ELR (cell line): Measurements from ENCODE around the gene MARK4.
A peak's percentile ranks its signal among the peaks of the same experiment; 100 is the strongest.
"Not testable (repeated sequence)": the region's sequence is repeated elsewhere in the genome, so short reads cannot be mapped to it uniquely, and the experiment has no call there.

ENCODE experiments used
- DNase-seq: peaks from one replicate; pipeline ENCODE4 v3.0.0-alpha.2; 2015; ENCODE audit warnings: low read depth

The MARK4 gene

GRCh38 chr19:45250832-45251451 lies at the start of gene MARK4:
MARK4 (plus strand) TSS chr19:45251271; CDS start chr19:45251589, 318 bp downstream.
- peak; percentile 57 for DNase-seq

GRCh38 chr19:45202637-45203036 lies 48.4 kb upstream of the MARK4 start:
- no peak for DNase-seq

GRCh38 chr19:45205810-45206209 lies 45.3 kb upstream of the MARK4 start:
- DNase-seq: no peak

GRCh38 chr19:45206328-45206727 lies 44.7 kb upstream of the MARK4 start:
- no peak for DNase-seq

GRCh38 chr19:45211751-45212381 lies 39.2 kb upstream of the MARK4 start:
- DNase-seq: no peak

- DNase-seq: no peak
Observed at GRCh38 chr19:45213031-45213430, 38.0 kb upstream of the MARK4 start.

GRCh38 chr19:45215391-45216191 lies 35.5 kb upstream of the MARK4 start:
- DNase-seq: no peak

- no peak for DNase-seq
Observed at GRCh38 chr19:45216667-45217066, 34.4 kb upstream of the MARK4 start.

GRCh38 chr19:45217193-45217956 lies 33.7 kb upstream of the MARK4 start:
- no peak for DNase-seq

GRCh38 chr19:45217957-45218334 lies 33.1 kb upstream of the MARK4 start:
- no peak for DNase-seq

GRCh38 chr19:45218426-45218825 lies 32.6 kb upstream of the MARK4 start:
- DNase-seq: no peak

GRCh38 chr19:45218911-45219743 lies 31.9 kb upstream of the MARK4 start:
- DNase-seq: no peak

GRCh38 chr19:45222724-45223123 lies 28.3 kb upstream of the MARK4 start:
- DNase-seq: no peak

- no peak for DNase-seq
Observed at GRCh38 chr19:45223879-45224278, 27.2 kb upstream of the MARK4 start.

- DNase-seq: no peak
Observed at GRCh38 chr19:45224645-45225044, 26.4 kb upstream of the MARK4 start.

- DNase-seq: not testable (repeated sequence)
Observed at GRCh38 chr19:45229056-45229455, 22.0 kb upstream of the MARK4 start.

GRCh38 chr19:45231891-45232290 lies 19.2 kb upstream of the MARK4 start:
- peak; percentile 39 for DNase-seq

GRCh38 chr19:45234089-45234869 lies 16.8 kb upstream of the MARK4 start:
- DNase-seq: no peak

GRCh38 chr19:45235485-45235884 lies 15.6 kb upstream of the MARK4 start:
- DNase-seq: no peak

GRCh38 chr19:45238556-45238955 lies 12.5 kb upstream of the MARK4 start:
- no peak for DNase-seq
